Measurements from ENCODE around the gene HMOX1. TPM values are rescaled to one million over a fixed set of nuclear protein-coding genes. Genes with fewer than 3 reads are reported as not detected.

HMOX1 gene
- polyA plus RNA-seq, 1 donor from 2014 or later, result not detected

- no peaks in the 10 kb centered on the region for H3K9me3 ChIP-seq (ENCODE audit: low read length)
- H3K4me2 ChIP-seq (ENCODE audit: low read length), result no peak overlapping the region
- H3K27me3 ChIP-seq (ENCODE audit: insufficient read depth, low read depth, low read length), result no peaks in the 10 kb centered on the region
- H3K4me3 ChIP-seq (ENCODE audit: low read length), result no peak overlapping the region
- no peaks in the 10 kb centered on the region for H3F3A ChIP-seq (ENCODE audit: insufficient read depth, low read length, poor library complexity, severe bottlenecking)
- no peaks in the 10 kb centered on the region for H3K9me2 ChIP-seq (ENCODE audit: insufficient read depth, low read length)
- TF ChIP-seq EP300 (conservative IDR thresholded peaks at IDR 0.05; ENCODE audit: poor library complexity, severe bottlenecking) (no peak), TAF1 (IDR thresholded peaks at IDR 0.05; ENCODE audit: low read depth) (no peak)
- no peak overlapping the region for H3K9ac ChIP-seq (ENCODE audit: low read length)
- H4K20me1 ChIP-seq (ENCODE audit: insufficient read depth), result no peaks in the 10 kb centered on the region
- no peaks in the 10 kb centered on the region for H3K36me3 ChIP-seq (ENCODE audit: insufficient read depth, low read length)
- no peak overlapping the region for H2AFZ ChIP-seq (ENCODE audit: low read depth, low read length)
- H3K27ac ChIP-seq (ENCODE audit: low read length), result no peak overlapping the region
- no peaks in the 10 kb centered on the region for H3K79me2 ChIP-seq (replicated peaks; ENCODE audit: insufficient read depth, low read length)
Measured at GRCh38 chr22:35354068-35354467, 26.8 kb upstream of the HMOX1 start.

DNA sequence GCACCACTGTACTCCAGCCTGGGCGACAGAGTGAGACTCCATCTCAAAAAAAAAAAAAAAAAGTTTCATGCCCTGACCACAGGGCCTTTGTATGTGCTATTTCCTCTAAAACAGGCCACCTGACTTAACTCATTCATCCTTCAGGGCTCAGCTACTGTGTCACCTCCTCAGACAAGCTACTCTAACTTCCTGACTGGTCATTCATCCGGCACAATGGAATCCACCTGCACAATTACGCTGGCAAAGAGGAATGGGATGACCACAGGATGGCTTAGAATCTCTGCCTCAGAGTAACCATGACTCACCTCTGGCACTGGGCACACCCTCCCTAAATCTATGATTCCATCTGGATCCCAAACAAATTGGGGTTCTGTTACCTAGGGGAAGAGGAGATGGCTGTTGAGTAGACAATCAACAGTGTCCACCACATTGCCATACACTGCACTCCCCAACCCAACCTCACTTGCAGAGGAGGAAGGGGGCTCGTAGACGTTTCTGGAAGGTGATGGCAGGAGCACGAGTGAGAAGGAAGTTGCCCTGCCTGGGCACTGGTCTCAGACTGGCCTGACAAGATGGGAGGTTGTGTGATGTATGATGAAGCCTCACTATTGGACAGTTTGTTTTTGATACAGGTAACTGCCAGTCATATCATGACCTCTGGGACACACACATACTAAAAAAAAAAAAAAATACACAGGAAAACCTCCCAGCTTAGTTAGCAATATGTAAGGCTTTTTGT is 22.8 kb upstream of the HMOX1 start:
- TF ChIP-seq REST (IDR thresholded peaks at IDR 0.05; ENCODE audit: borderline replicate concordance) (no peak), RAD21 (conservative IDR thresholded peaks at IDR 0.05) (no peak), TAF1 (IDR thresholded peaks at IDR 0.05; ENCODE audit: low read depth) (no peak), SMC3 (conservative IDR thresholded peaks at IDR 0.05; ENCODE audit: poor library complexity) (no peak), MXI1 (conservative IDR thresholded peaks at IDR 0.05; ENCODE audit: poor library complexity, severe bottlenecking) (no peak), EP300 (conservative IDR thresholded peaks at IDR 0.05; ENCODE audit: poor library complexity, severe bottlenecking) (no peak), POLR2AphosphoS5 (IDR thresholded peaks at IDR 0.05) (no peak), EZH2 (IDR thresholded peaks at IDR 0.05; ENCODE audit: borderline replicate concordance, insufficient read depth, low read length, poor library complexity, severe bottlenecking) (no peak)
- TF ChIP-seq, protein P1, sequence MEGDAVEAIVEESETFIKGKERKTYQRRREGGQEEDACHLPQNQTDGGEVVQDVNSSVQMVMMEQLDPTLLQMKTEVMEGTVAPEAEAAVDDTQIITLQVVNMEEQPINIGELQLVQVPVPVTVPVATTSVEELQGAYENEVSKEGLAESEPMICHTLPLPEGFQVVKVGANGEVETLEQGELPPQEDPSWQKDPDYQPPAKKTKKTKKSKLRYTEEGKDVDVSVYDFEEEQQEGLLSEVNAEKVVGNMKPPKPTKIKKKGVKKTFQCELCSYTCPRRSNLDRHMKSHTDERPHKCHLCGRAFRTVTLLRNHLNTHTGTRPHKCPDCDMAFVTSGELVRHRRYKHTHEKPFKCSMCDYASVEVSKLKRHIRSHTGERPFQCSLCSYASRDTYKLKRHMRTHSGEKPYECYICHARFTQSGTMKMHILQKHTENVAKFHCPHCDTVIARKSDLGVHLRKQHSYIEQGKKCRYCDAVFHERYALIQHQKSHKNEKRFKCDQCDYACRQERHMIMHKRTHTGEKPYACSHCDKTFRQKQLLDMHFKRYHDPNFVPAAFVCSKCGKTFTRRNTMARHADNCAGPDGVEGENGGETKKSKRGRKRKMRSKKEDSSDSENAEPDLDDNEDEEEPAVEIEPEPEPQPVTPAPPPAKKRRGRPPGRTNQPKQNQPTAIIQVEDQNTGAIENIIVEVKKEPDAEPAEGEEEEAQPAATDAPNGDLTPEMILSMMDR (IDR thresholded peaks at IDR 0.05; ENCODE audit: poor library complexity, severe bottlenecking), result no peak
- Histone ChIP-seq H3K9me2 (ENCODE audit: insufficient read depth, low read length) (no peaks in the 10 kb centered on the region), H2AFZ (ENCODE audit: low read depth, low read length) (no peak overlapping the region), H3K27me3 (ENCODE audit: insufficient read depth, low read depth, low read length) (no peaks in the 10 kb centered on the region), H3K9me3 (ENCODE audit: low read length) (no peaks in the 10 kb centered on the region), H3K4me3 (ENCODE audit: low read length) (no peak overlapping the region), H3K36me3 (ENCODE audit: insufficient read depth, low read length) (no peaks in the 10 kb centered on the region), H3K4me2 (ENCODE audit: low read length) (no peak overlapping the region), H3F3A (ENCODE audit: insufficient read depth, low read length, poor library complexity, severe bottlenecking) (no peaks in the 10 kb centered on the region), H3K79me2 (replicated peaks; ENCODE audit: insufficient read depth, low read length) (no peaks in the 10 kb centered on the region), H3K9ac (ENCODE audit: low read length) (no peak overlapping the region), H3K27ac (ENCODE audit: low read length) (no peak overlapping the region), H4K20me1 (ENCODE audit: insufficient read depth) (no peaks in the 10 kb centered on the region)
